Embryonic facial prominence (tissue), 1 donor: ENCODE data around the gene KXD1.

Experiments
- DNase-seq: peaks from one replicate; pipeline ENCODE4 v3.0.0-alpha.2; 2016; ENCODE audit errors: extremely low spot score

KXD1 gene

DNA sequence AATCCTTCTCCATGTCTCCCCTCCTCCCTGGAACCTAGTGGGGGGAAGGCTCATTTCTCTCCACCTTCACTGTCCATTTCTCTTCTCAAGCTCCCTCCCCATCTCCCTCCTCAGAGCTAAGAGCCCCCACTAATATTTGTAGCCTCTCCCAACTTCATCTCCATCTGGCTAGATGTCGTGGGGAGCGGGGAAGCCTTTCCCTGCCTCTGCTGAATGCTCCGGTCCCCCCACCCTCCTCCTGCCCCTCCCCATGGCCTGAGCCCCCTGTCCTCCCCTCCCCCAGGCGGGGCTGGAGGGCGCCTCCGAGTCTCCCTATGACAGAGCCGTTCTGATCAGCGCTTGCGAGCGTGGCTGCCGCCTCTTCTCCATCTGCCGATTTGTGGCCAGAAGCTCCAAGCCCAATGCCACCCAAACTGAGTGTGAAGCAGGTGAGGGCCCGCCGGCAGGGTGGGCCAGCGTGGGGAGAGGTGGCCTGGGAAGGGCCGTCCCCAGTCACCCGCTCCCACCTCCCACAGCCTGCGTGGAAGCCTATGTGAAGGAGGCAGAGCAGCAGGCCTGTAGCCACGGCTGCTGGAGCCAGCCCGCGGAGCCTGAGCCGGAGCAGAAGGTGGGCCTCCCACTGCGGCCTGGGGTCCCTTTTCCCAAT is 56.0 kb downstream of the KXD1 start:
- no peak for DNase-seq

DNA sequence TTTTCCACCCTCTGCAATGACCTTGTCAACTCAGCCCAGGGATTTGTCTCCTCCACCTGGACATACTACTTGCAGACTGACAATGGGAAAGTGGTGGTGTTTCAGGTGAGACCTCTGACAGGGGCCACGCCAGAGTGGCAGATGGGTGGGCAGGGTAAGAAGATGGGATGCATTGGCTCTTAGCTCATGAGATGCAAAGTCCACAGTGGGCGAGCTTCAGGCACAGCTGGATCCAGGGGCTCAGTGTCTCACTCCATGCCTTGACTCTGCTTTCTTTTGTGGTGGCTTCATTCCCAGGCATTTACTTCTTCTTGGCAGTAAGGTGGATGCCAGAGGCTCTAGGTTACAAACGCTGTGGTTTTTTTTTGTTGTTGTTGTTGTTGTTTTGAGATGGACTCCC is 58.4 kb downstream of the KXD1 start:
- DNase-seq: no peak

DNA sequence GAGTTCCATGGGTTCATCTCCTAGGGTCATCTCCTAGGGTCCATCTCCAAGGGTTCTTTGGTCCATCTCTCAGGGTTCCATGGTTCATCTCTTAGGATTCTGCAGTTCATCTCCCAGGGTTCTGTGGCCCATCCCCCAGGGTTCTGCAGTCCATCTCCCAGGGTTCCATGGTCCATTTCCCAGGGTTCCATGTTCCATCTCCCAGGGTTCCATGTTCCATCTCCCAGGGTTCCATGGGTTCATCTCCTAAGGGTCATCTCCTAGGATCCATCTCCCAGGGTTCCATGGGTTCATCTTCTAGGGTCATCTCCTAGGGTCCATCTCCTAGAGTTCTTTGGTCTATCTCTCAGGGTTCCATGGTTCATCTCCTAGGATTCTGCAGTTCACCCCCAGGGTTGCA is 59.9 kb downstream of the KXD1 start:
- DNase-seq: no peak

DNA sequence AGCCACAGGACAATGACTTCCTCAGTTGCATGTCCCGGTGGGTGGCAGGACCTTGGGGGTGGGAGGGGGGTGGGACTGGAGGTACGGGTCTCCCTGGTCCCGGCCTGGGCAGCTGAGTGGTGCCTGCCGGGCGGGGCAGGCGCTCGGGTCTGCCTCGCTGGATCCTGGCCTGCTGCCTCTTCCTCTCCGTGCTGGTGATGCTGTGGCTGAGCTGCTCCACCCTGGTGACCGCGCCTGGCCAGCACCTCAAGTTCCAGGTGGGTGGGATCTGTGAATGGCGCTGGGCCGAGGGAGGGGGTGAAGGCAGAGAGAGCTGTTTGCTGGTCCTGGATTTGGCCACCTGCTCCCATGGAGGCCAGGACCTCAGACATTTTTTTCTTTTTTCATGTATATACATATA is 60.6 kb downstream of the KXD1 start:
- DNase-seq: no peak
